Activated T-helper 2 cell treated with anti-CD3 and anti-CD28 coated beads, Interferon-gamma antibody, Interleukin-2, Interleukin-4, amounts not matched to agents 10 μg/mL and 5 μg/mL and 100 μg/mL, durations not matched to agents 14 hours and 24 hours and 36 hours (primary cell): Measurements from ENCODE around the gene TRERF1. TPM values are rescaled to one million over a fixed set of nuclear protein-coding genes. Genes with fewer than 3 reads are reported as not detected.
"Not testable (repeated sequence)": the region's sequence is repeated elsewhere in the genome, so short reads cannot be mapped to it uniquely, and the experiment has no call there.

Experiments used
- DNase-seq: peaks from one replicate; pipeline ENCODE4 v3.0.0; 2021; ENCODE audit warnings: low spot score
- H3K27ac Mint-ChIP-seq: one replicate; pipeline ENCODE4 v1.8.0; 2021; ENCODE audit warnings: mixed read lengths
- H3K27me3 Mint-ChIP-seq: one replicate; pipeline ENCODE4 v1.8.0; 2021; ENCODE audit warnings: low read depth, mixed read lengths
- H3K36me3 Mint-ChIP-seq: one replicate; pipeline ENCODE4 v1.8.0; 2021; ENCODE audit warnings: low read depth, mixed read lengths
- H3K4me1 Mint-ChIP-seq: one replicate; pipeline ENCODE4 v1.8.0; 2021; ENCODE audit warnings: low read depth, mixed read lengths
- H3K4me3 Mint-ChIP-seq: one replicate; pipeline ENCODE4 v1.8.0; 2021; ENCODE audit warnings: low read depth, mild to moderate bottlenecking, moderate library complexity, mixed read lengths
- H3K9me3 Mint-ChIP-seq: one replicate; pipeline ENCODE4 v1.8.0; 2021; ENCODE audit warnings: mixed read lengths
- intact Hi-C: fragments of 100-400 bp; cut with micrococcal nuclease; formaldehyde crosslinking; loops from one replicate; pipeline ENCODE4 v1.15.1; 2023
- total RNA-seq: library from RNA; stranded (reverse); gene quantifications from 2 replicates; pipeline ENCODE4 v1.2.3, GENCODE V29; 2022

The TRERF1 gene
- total RNA-seq, 1 donor from 2014 or later, result 19.6 TPM

DNA sequence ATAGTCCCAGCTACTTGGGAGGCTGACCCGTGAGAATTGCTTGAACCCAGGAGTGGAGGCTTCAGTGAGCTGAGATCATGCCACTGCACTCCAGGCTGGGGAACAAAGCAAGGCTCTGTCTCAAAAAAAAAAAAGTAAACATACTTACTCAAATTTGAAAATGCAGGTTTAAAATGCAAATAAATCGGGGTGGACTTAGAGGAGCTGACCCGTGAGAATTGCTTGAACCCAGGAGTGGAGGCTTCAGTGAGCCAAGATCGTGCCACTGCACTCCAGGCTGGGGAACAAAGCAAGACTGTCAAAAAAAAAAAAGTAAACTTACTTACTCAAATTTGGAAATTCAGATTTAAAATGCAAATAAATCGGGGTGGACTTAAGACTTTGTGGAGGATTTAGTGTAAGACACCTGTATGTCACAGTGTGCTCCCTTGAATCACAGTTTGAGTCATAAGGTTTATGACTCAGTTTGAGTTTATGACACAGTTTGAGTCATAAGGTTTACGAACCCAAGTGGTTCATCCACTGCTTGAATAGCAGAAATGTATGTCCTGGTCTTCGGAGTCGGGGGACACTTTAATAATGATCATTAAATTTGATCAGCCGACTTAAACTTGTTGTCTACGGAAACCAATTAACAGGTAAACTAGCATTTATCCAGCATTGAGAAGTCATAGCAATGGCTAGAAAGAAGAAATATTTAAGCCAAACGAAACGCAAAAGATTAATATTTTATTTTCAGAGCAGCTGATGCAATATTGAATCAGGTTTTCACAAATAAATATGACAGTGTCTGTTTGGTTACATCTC lies 227.3 kb downstream of the TRERF1 start:
- H3K36me3 Mint-ChIP-seq, result peaks cover 18% of the 10 kb centered on the region
- H3K27me3 Mint-ChIP-seq, result no peaks in the 10 kb centered on the region
- H3K27ac Mint-ChIP-seq, result peak overlapping the region; percentile 68
- no peak for DNase-seq
- intact Hi-C loops, result no loop called here
- H3K4me1 Mint-ChIP-seq, result peaks cover 8% of the 10 kb centered on the region
- no peak overlapping the region for H3K4me3 Mint-ChIP-seq
- no peaks in the 10 kb centered on the region for H3K9me3 Mint-ChIP-seq

DNA sequence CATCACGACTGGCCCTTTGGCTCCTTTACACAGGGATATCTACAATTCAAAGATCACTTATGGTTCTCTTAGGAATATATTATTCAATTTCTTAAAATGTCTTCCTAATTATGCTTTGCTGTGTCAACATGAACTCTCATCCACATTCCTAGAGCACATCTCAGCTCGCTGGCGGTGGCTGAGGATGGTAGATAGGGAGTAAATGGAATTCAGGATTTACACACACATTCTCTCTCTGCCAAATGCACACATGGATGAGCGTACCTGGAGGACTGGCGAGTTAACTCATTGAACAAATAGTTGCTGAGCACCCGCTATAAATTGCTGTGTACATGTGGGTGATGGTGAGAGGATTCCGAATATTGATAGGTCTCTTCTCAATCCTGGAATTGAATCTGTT lies 229.3 kb downstream of the TRERF1 start:
- no peak overlapping the region for H3K27ac Mint-ChIP-seq
- DNase-seq, result no peak
- no peaks in the 10 kb centered on the region for H3K27me3 Mint-ChIP-seq
- intact Hi-C loops, result no loop called here
- H3K9me3 Mint-ChIP-seq, result no peaks in the 10 kb centered on the region
- peaks cover 11% of the 10 kb centered on the region for H3K4me1 Mint-ChIP-seq
- H3K4me3 Mint-ChIP-seq, result no peak overlapping the region
- peaks cover 8% of the 10 kb centered on the region for H3K36me3 Mint-ChIP-seq

GRCh38 chr6:42221546-42221945 lies 230.2 kb downstream of the TRERF1 start:
- intact Hi-C loops, result no loop called here
- DNase-seq, result no peak
- Mint-ChIP-seq H3K9me3 (no peaks in the 10 kb centered on the region), H3K4me3 (no peak overlapping the region), H3K36me3 (peaks cover 10% of the 10 kb centered on the region), H3K27ac (no peak overlapping the region), H3K4me1 (peaks cover 15% of the 10 kb centered on the region), H3K27me3 (no peaks in the 10 kb centered on the region)

DNA sequence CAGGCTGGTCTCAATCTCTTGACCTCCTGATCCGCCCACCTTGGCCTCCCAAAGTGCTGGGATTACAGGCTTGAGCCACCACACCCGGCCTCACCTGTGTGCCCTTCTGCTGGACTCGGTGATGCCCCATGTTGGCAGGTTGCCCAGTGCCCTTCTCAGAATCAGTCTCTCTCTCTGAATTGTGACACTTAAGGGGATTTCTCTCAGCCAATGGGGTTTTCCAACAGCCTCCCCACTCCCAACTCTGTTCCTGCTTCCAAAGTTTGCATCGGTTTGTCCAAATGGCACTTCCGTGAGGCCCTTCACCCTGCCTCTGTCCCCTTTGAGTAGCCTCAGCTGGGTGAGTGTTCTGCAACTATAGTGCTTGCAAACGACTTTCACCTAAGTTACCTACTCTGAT lies 230.9 kb downstream of the TRERF1 start:
- no peak overlapping the region for H3K27ac Mint-ChIP-seq
- peaks cover 12% of the 10 kb centered on the region for H3K36me3 Mint-ChIP-seq
- no peaks in the 10 kb centered on the region for H3K9me3 Mint-ChIP-seq
- H3K4me1 Mint-ChIP-seq, result peaks cover 19% of the 10 kb centered on the region
- intact Hi-C loops, result no loop called here
- H3K4me3 Mint-ChIP-seq, result no peak overlapping the region
- H3K27me3 Mint-ChIP-seq, result no peaks in the 10 kb centered on the region
- no peak for DNase-seq

GRCh38 chr6:42217519-42218367 lies 234.0 kb downstream of the TRERF1 start, which contains the start of gene MRPS10:
Gene MRPS10 (minus strand): TSS chr6:42217861. CDS start chr6:42217849, 12 bp downstream.
- Mint-ChIP-seq H3K4me3 (peak within 1 kb of the TSS; percentile 95), H3K27me3 (no peaks in the 10 kb centered on the region), H3K4me1 (peaks cover 20% of the 10 kb centered on the region), H3K27ac (peak within 1 kb of the TSS; percentile 91), H3K9me3 (no peaks in the 10 kb centered on the region), H3K36me3 (peaks cover 24% of the 10 kb centered on the region)
- intact Hi-C loops, result loop anchor here (1.0 to 2.0 kb wide), 3 partner anchors 167 to 430 kb away; partner anchors contain the start of genes TAF8 and TOMM6
- DNase-seq, result peak; percentile 88

- peak overlapping the region; percentile 95 for H3K4me3 Mint-ChIP-seq
- no peaks in the 10 kb centered on the region for H3K27me3 Mint-ChIP-seq
- no peaks in the 10 kb centered on the region for H3K9me3 Mint-ChIP-seq
- H3K4me1 Mint-ChIP-seq, result peaks cover 20% of the 10 kb centered on the region
- intact Hi-C loops, result loop anchor here (1.0 to 2.0 kb wide), 3 partner anchors 167 to 430 kb away; partner anchors contain the start of genes TAF8 and TOMM6
- no peak for DNase-seq
- H3K36me3 Mint-ChIP-seq, result peaks cover 28% of the 10 kb centered on the region
- H3K27ac Mint-ChIP-seq, result peak overlapping the region; percentile 91
These were observed 234.6 kb downstream of the TRERF1 start for GRCh38 chr6:42217157-42217518.

DNA sequence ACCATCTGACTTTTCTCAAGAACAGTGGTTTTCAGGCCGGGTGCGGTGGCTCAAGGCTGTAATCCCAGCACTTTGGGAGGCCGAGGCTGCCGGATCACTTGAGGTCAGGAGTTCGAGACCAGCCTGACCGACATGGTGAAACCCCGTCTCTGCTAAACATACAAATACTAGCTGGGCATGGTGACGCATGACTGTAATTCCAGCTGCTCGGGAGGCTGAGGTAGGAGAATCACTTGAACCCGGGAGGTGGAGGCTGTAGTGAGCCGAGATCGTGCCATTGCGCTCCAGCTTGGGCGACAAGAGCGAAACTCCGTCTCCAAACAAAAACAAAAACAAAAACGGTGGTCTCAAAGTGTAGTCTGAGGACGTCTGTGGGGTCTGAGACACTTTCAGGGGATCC lies 235.2 kb downstream of the TRERF1 start:
- not testable (repeated sequence) for H3K9me3 Mint-ChIP-seq, H3K27ac Mint-ChIP-seq, H3K27me3 Mint-ChIP-seq, DNase-seq
- H3K4me1 Mint-ChIP-seq, result peaks cover 20% of the 10 kb centered on the region
- intact Hi-C loops, result loop anchor here (2.0 kb wide), 1 partner anchor 330 kb away; no protein-coding TSS in a partner anchor
- peaks cover 32% of the 10 kb centered on the region for H3K36me3 Mint-ChIP-seq
- H3K4me3 Mint-ChIP-seq, result peak overlapping the region; percentile 78

- H3K4me1 Mint-ChIP-seq, result peaks cover 16% of the 10 kb centered on the region
- no peak for DNase-seq
- H3K27me3 Mint-ChIP-seq, result no peaks in the 10 kb centered on the region
- intact Hi-C loops, result no loop called here
- no peak overlapping the region for H3K4me3 Mint-ChIP-seq
- H3K36me3 Mint-ChIP-seq, result peaks cover 66% of the 10 kb centered on the region
- no peaks in the 10 kb centered on the region for H3K9me3 Mint-ChIP-seq
- no peak overlapping the region for H3K27ac Mint-ChIP-seq
These were observed 239.3 kb downstream of the TRERF1 start for GRCh38 chr6:42212442-42212841.

- intact Hi-C loops, result no loop called here
- H3K4me3 Mint-ChIP-seq, result no peak overlapping the region
These were observed 240.0 kb downstream of the TRERF1 start for GRCh38 chr6:42211726-42212125.

DNA sequence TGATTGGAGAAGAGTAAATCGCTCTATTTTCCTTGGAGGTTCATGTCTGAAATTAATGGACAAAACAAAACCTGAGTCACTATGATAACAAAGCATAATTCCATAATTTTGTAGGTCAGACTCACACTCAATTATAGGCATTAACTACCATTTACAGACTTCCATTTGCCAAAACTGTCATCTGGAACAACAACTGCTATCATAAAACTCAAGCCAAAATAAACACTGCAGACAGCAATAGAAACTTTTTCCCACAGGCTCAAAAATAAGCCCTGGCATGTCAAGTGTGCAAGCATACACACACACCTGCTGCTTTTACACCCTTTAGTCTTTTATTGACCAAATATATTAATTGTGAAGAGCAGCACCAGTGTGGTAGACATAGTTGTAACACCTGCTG lies 241.2 kb downstream of the TRERF1 start:
- H3K27ac Mint-ChIP-seq, result no peak overlapping the region
- H3K4me3 Mint-ChIP-seq, result no peak overlapping the region
- intact Hi-C loops, result no loop called here
- H3K36me3 Mint-ChIP-seq, result peaks cover 68% of the 10 kb centered on the region
- H3K27me3 Mint-ChIP-seq, result no peaks in the 10 kb centered on the region
- H3K4me1 Mint-ChIP-seq, result peaks cover 8% of the 10 kb centered on the region
- no peaks in the 10 kb centered on the region for H3K9me3 Mint-ChIP-seq
- no peak for DNase-seq

More at GRCh38 chr6:42211726-42212125, 240.0 kb downstream of the TRERF1 start:
- Mint-ChIP-seq H3K36me3 (peaks cover 65% of the 10 kb centered on the region), H3K27ac (no peak overlapping the region), H3K9me3 (no peaks in the 10 kb centered on the region), H3K4me1 (peaks cover 15% of the 10 kb centered on the region), H3K27me3 (no peaks in the 10 kb centered on the region)
- DNase-seq, result no peak

DNA sequence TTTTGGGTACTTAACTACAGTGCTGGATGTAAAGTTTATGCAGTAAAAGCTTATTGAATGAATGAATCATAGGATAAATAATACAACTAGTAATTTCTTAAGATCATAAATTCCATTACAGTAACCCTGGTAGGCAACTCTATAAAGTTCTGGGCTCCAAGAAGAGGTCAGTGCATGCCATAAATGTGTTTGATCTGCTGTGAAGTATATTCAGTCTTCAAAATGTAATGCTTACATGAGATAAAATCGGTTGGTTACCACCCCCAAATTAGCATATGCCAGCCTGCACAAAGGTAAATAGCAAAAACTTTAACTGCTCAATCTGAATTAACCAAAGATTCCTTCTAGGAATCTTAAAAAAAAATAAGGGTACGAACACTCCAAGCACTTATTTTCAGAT lies 244.2 kb downstream of the TRERF1 start:
- intact Hi-C loops, DNase-seq, H3K27me3 Mint-ChIP-seq, H3K4me3 Mint-ChIP-seq, H3K9me3 Mint-ChIP-seq, H3K4me1 Mint-ChIP-seq, H3K27ac Mint-ChIP-seq: not testable (repeated sequence)
- peaks cover 60% of the 10 kb centered on the region for H3K36me3 Mint-ChIP-seq

- Mint-ChIP-seq H3K27ac (no peak overlapping the region), H3K4me3 (no peak overlapping the region), H3K36me3 (peaks cover 52% of the 10 kb centered on the region), H3K27me3 (no peaks in the 10 kb centered on the region), H3K4me1 (no peaks in the 10 kb centered on the region), H3K9me3 (no peaks in the 10 kb centered on the region)
- DNase-seq, result no peak
- intact Hi-C loops, result no loop called here
These were observed 246.9 kb downstream of the TRERF1 start for GRCh38 chr6:42204768-42205282.
